Mononuclear cell (primary cell): Measurements from ENCODE around the gene KCNN1. TPM values are rescaled to one million over a fixed set of nuclear protein-coding genes. Genes with fewer than 3 reads are reported as not detected.

Source experiments
- H3K27me3 ChIP-seq: 2 replicates; pipeline ENCODE4 v1.6.0; 2011; ENCODE audit warnings: low read length, control low read depth; ENCODE audit not compliant: insufficient read depth
- H3K4me1 ChIP-seq: 2 replicates; pipeline ENCODE4 v1.5.1; 2011; ENCODE audit warnings: mild to moderate bottlenecking, low read length, control low read depth; ENCODE audit not compliant: insufficient read depth
- H3K4me3 ChIP-seq: 2 replicates; pipeline ENCODE4 v1.5.1; 2011; ENCODE audit warnings: mild to moderate bottlenecking, low read length, moderate library complexity
- H3K9me3 ChIP-seq: 2 replicates; pipeline ENCODE4 v1.5.1; 2011; ENCODE audit warnings: low read depth, mild to moderate bottlenecking, control low read depth, low read length
- total RNA-seq: library from RNA; depleted of rRNA; stranded (reverse); fragments of >200 nt; gene quantifications from one replicate; pipeline ENCODE4 v1.2.3, GENCODE V29; 2012

The KCNN1 gene
- total RNA-seq, 1 donor: under 0.01 TPM

GRCh38 chr19:17953316-17953801 is 13.5 kb upstream of the KCNN1 start:
- peaks cover 44% of the 10 kb centered on the region for H3K4me1 ChIP-seq

GRCh38 chr19:17953869-17954268 is 13.0 kb upstream of the KCNN1 start:
- H3K4me1 ChIP-seq: peaks cover 41% of the 10 kb centered on the region
- no peaks in the 10 kb centered on the region for H3K9me3 ChIP-seq
- peaks cover 53% of the 10 kb centered on the region for H3K27me3 ChIP-seq
- H3K4me3 ChIP-seq: no peak overlapping the region

More at GRCh38 chr19:17953316-17953801, 13.5 kb upstream of the KCNN1 start:
- Histone ChIP-seq H3K9me3 (no peaks in the 10 kb centered on the region), H3K27me3 (peaks cover 53% of the 10 kb centered on the region), H3K4me3 (no peak overlapping the region)

DNA sequence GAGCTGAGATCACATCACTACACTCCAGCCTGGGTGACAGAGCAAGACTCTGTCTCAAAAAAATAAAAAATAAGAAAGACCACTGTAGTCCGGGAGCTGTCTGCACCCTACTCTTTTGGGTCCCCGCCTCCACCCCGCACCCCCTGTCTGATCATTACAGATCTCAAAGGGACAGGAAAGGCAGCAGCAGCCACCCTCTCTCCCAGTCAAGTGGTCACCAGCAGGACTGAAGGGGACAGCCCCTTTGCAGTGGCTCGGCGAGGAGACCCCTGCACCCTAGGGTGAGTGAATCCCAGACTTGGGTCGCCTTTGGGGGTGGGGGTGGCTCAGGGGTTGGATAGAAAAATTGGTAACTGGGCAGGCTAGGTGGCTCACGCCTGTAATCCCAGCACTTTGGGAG is 12.5 kb upstream of the KCNN1 start:
- H3K27me3 ChIP-seq: peaks cover 48% of the 10 kb centered on the region
- H3K4me3 ChIP-seq: no peak overlapping the region
- no peaks in the 10 kb centered on the region for H3K9me3 ChIP-seq

GRCh38 chr19:17957149-17957849 is 9.6 kb upstream of the KCNN1 start:
- no peaks in the 10 kb centered on the region for H3K9me3 ChIP-seq
- H3K4me3 ChIP-seq: no peak overlapping the region
- peaks cover 9% of the 10 kb centered on the region for H3K4me1 ChIP-seq
- peaks cover 21% of the 10 kb centered on the region for H3K27me3 ChIP-seq

More for the DNA sequence above, 12.5 kb upstream of the KCNN1 start:
- peaks cover 36% of the 10 kb centered on the region for H3K4me1 ChIP-seq

DNA sequence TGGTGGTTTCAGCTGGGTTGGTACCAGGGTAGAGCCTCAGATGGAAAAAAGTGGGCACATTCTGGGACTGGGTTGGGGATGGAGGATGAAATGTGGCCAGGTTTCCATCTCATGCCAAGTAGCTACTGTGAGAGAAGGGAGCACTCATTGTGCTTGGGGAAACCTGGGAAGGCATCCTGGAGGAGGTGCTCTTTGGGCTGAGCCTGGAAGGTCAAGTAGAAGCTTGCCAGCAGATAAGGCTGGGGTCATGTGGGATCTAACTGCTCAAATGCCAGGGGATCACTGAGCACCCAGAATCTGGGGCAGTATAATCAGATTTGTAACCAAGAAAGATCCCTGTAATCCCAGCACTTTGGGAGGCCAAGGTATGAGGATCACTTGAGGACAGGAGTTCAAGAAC is 9.0 kb upstream of the KCNN1 start:
- peaks cover 3% of the 10 kb centered on the region for H3K4me1 ChIP-seq
- H3K4me3 ChIP-seq: no peak overlapping the region
- H3K27me3 ChIP-seq: peaks cover 15% of the 10 kb centered on the region
- H3K9me3 ChIP-seq: no peaks in the 10 kb centered on the region

DNA sequence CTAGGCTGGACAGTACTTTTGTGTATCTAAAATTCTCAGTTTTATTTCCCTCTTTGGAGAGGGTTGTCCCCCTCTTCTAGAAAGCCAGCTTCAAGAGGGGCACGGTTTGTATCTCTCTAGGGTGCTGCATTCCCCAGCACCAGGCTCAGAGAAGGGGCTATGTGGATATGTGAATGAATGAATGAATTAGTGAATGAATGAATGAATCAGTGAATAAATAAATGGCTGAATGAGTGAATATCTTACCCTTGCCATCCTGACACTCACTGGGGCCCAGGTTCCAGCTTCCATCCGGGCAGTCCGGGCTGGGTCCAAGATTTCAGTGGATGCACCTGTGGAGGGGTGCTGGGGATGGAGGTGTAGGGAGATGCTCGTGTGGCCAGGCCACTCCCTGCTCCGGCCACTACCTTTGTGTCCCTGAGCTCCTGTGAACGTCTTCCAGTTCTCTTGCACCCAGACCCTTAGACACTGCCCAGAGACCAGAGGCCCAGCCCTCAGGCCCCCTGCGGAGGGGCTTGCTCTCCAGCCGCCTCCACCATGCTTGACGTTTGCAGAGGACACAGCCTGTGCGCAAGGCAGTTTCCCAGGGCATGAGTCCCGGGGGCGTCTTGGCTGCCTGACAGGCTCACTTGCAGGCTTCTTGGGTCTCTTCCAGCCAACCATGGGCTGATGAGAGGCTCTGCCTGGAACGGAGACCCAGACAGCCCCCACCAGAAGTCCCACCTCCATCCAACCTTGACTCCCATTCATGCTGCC is 2.8 kb upstream of the KCNN1 start:
- Histone ChIP-seq H3K4me1 (no peaks in the 10 kb centered on the region), H3K9me3 (no peaks in the 10 kb centered on the region), H3K4me3 (no peak overlapping the region), H3K27me3 (peaks cover 17% of the 10 kb centered on the region)

- no peaks in the 10 kb centered on the region for H3K9me3 ChIP-seq
- H3K27me3 ChIP-seq: peaks cover 17% of the 10 kb centered on the region
- H3K4me3 ChIP-seq: no peak overlapping the region
- no peaks in the 10 kb centered on the region for H3K4me1 ChIP-seq
Measured at GRCh38 chr19:17965370-17966128, 1.4 kb upstream of the KCNN1 start.

DNA sequence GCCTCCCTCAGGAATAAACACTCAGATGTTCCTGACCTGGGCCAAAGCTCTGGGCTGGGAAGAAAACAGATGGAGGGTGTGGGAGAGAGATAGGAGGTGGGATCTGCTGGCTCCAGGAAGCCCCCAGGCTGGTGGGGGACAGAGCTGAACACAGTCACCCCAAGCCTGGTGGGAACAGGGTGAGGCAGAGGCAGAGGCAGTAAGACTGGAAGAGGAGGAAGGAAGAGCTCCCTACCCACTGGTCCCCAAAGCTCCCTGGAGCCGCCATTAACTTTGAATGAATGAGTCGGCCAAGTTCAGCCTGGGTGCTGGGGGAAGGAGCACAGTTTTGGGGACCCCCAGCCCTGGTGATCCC is 801 bp upstream of the KCNN1 start:
- Histone ChIP-seq H3K9me3 (no peaks in the 10 kb centered on the region), H3K4me3 (no peak overlapping the region), H3K27me3 (peaks cover 17% of the 10 kb centered on the region), H3K4me1 (no peaks in the 10 kb centered on the region)

- H3K4me3 ChIP-seq: no peak overlapping the region
- no peaks in the 10 kb centered on the region for H3K9me3 ChIP-seq
- H3K4me1 ChIP-seq: no peaks in the 10 kb centered on the region
- H3K27me3 ChIP-seq: peaks cover 17% of the 10 kb centered on the region
Measured at GRCh38 chr19:17967257-17968051, 547 bp downstream of the KCNN1 start.

- H3K27me3 ChIP-seq: peaks cover 17% of the 10 kb centered on the region
- no peak overlapping the region for H3K4me3 ChIP-seq
- no peaks in the 10 kb centered on the region for H3K4me1 ChIP-seq
- no peaks in the 10 kb centered on the region for H3K9me3 ChIP-seq
Measured at GRCh38 chr19:17968362-17968761, 1.5 kb downstream of the KCNN1 start.

DNA sequence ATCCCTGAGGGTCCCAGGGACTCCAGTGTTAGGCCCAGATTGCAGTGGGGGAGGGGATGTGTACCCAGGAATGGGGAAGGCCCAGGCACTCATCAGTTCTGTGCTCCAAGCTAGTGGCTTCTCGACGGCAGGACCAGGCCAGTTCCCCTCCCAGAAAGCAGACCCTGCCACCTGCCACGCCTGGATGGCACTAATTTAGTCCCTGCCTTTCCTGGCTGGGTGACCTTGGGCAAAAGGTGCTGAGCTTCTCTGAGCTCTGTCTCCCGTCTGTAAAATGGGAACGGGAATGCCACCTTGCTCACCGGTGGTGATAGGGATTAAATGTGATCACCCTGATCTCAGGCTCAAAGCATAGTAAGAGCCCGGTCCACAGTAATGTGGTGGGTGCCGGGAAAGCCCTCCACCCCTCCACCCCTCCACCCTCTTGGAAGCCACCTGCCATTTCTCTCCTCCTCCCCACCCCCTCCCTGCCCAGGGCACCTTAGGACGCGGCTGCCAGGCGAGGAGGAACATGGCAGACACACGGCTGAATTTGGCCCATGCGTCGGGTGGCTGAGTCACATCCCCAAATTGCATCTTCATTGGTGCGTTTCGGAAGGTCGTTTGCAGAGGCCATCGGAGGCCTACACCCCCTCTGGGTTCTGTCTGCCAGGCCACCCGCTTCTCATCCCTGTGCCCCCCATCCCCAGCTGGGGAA is 2.3 kb downstream of the KCNN1 start:
- no peak overlapping the region for H3K4me3 ChIP-seq
- no peaks in the 10 kb centered on the region for H3K4me1 ChIP-seq
- no peaks in the 10 kb centered on the region for H3K9me3 ChIP-seq
- H3K27me3 ChIP-seq: peaks cover 17% of the 10 kb centered on the region

DNA sequence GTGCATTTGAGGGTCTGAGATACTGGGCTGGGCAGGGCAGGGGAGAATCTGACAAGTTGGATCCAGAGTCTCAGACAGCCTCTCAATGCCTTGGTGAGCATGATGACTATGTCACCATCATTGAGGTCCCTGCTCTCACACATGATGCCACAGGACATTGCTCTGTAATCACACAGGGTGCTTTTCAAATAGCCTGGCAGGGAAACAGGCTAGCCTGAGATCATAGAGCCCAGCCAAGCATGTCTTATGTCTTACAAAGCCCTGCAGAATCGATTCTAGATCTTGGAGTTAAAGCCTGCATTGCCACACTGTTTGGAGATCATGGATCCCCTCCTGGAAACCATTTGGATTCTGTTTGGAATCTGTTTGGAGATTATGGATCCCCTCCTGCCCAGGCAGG is 5.3 kb downstream of the KCNN1 start:
- Histone ChIP-seq H3K27me3 (peaks cover 7% of the 10 kb centered on the region), H3K9me3 (no peaks in the 10 kb centered on the region), H3K4me3 (no peak overlapping the region), H3K4me1 (no peaks in the 10 kb centered on the region)

GRCh38 chr19:17973759-17974158 is 6.9 kb downstream of the KCNN1 start:
- no peaks in the 10 kb centered on the region for H3K4me1 ChIP-seq
- H3K9me3 ChIP-seq: no peaks in the 10 kb centered on the region
- no peak overlapping the region for H3K4me3 ChIP-seq
- no peaks in the 10 kb centered on the region for H3K27me3 ChIP-seq

DNA sequence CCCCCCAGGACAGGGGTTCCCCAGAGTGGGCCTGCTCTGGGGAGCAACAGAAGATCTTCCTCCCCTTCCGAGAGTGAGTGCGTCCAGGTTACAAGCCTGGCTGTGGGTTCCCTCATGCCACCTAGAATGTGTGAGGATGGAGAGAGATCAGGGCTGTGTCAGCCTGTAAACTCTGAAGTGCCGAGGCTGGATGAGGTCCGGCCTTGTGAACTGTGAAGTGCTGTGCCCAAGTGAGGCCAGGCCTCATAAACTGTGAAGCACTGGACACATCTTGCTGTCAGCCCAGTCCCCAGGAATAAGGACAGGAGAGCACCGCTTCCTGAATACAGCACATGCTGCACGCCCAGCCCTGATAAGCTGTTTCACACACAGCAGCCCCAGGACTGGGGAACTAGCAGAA is 7.6 kb downstream of the KCNN1 start:
- no peak overlapping the region for H3K4me3 ChIP-seq
- peaks cover 2% of the 10 kb centered on the region for H3K4me1 ChIP-seq
- no peaks in the 10 kb centered on the region for H3K9me3 ChIP-seq
- H3K27me3 ChIP-seq: no peaks in the 10 kb centered on the region
